Measurements from ENCODE around the gene TWNK.

Gene TWNK

GRCh38 chr10:101014966-101015581 is 27.7 kb downstream of the TWNK start:
- no peak for TF ChIP-seq CTCF (IDR thresholded peaks at IDR 0.05; ENCODE audit: control insufficient read depth, insufficient read depth, low read depth, low read length, missing control alignments)
- no peak overlapping the region for H3K4me3 ChIP-seq (ENCODE audit: control insufficient read depth, low read depth, low read length)
- DNase-seq (ENCODE audit: low read depth): peak; percentile 85

GRCh38 chr10:101015582-101015973 is 28.2 kb downstream of the TWNK start:
- H3K4me3 ChIP-seq (ENCODE audit: control insufficient read depth, low read depth, low read length): no peak overlapping the region
- DNase-seq (ENCODE audit: low read depth): no peak
- TF ChIP-seq CTCF (IDR thresholded peaks at IDR 0.05; ENCODE audit: control insufficient read depth, insufficient read depth, low read depth, low read length, missing control alignments): no peak

- no peak for TF ChIP-seq CTCF (IDR thresholded peaks at IDR 0.05; ENCODE audit: control insufficient read depth, insufficient read depth, low read depth, low read length, missing control alignments)
- no peak overlapping the region for H3K4me3 ChIP-seq (ENCODE audit: control insufficient read depth, low read depth, low read length)
- DNase-seq (ENCODE audit: low read depth): no peak
These were observed 29.5 kb downstream of the TWNK start for GRCh38 chr10:101016814-101017213.

GRCh38 chr10:101018118-101018599 is 30.8 kb downstream of the TWNK start:
- TF ChIP-seq CTCF (IDR thresholded peaks at IDR 0.05; ENCODE audit: control insufficient read depth, insufficient read depth, low read depth, low read length, missing control alignments): no peak
- H3K4me3 ChIP-seq (ENCODE audit: control insufficient read depth, low read depth, low read length): no peak overlapping the region

GRCh38 chr10:101018600-101019439 is 31.5 kb downstream of the TWNK start:
- DNase-seq (ENCODE audit: low read depth): no peak
- peak; percentile 87 for TF ChIP-seq CTCF (IDR thresholded peaks at IDR 0.05; ENCODE audit: control insufficient read depth, insufficient read depth, low read depth, low read length, missing control alignments)
- no peak overlapping the region for H3K4me3 ChIP-seq (ENCODE audit: control insufficient read depth, low read depth, low read length)

More at GRCh38 chr10:101018118-101018599, 30.8 kb downstream of the TWNK start:
- no peak for DNase-seq (ENCODE audit: low read depth)

GRCh38 chr10:101019440-101019703 is 32.0 kb downstream of the TWNK start:
- TF ChIP-seq CTCF (IDR thresholded peaks at IDR 0.05; ENCODE audit: control insufficient read depth, insufficient read depth, low read depth, low read length, missing control alignments): no peak
- no peak overlapping the region for H3K4me3 ChIP-seq (ENCODE audit: control insufficient read depth, low read depth, low read length)
- DNase-seq (ENCODE audit: low read depth): no peak
